GM12878 (cell line): Measurements from ENCODE around the gene DFFA. TPM values are rescaled to one million over a fixed set of nuclear protein-coding genes. Genes with fewer than 3 reads are reported as not detected.

Experiments
- ATAC-seq: fragments of 200-7000 bp; cut with Tn5 transposase; 3 replicates; pipeline ENCODE4 v1.9.1; 2020; ENCODE audit warnings: mild to moderate bottlenecking, moderate library complexity
- BruUV-seq: library from RNA; stranded (reverse); fragments of 400-500 nt; replicated peaks from 2 replicates; lab custom pipeline; 2021; lab: Mats Ljungman, UMichigan
- CTCF ChIA-PET: fragments of 300-600 bp; sonication (Branson Sonifier 250); formaldehyde crosslinking; extraction: SDS; loops from one replicate; lab custom pipeline; 2021; ENCODE audit warnings: inconsistent platforms; lab: Yijun Ruan, JAX
- POLR2A ChIA-PET: fragments of 350-600 bp; formaldehyde crosslinking; extraction: SDS; loops from one replicate; lab custom pipeline; 2021; ENCODE audit warnings: inconsistent platforms; lab: Charles Lee
- RAD21 ChIA-PET: fragments of 300-600 bp; sonication (Branson Sonifier 250); formaldehyde crosslinking; loops from one replicate; lab custom pipeline; 2023; ENCODE audit warnings: antibody characterized with exemption; ENCODE audit not compliant: unreplicated experiment; lab: Charles Lee
- SMC1A ChIA-PET: fragments of 300-600 bp; sonication (Branson Sonifier 250); formaldehyde crosslinking; loops from one replicate; lab custom pipeline; 2023; ENCODE audit not compliant: unreplicated experiment, uncharacterized antibody; lab: Charles Lee
- DNase-seq: peaks from one replicate; pipeline ENCODE4 v3.0.0-alpha.2; 2011; ENCODE audit warnings: low read depth, low spot score
- FAIRE-seq: peaks from 3 replicates; lab custom pipeline; 2011; peaks lifted over from hg19 to GRCh38; lab: Jason Lieb, UNC
- H2AFZ ChIP-seq: 2 replicates; pipeline ENCODE4 v1.6.0; 2011; ENCODE audit warnings: low read depth, low read length, control low read depth; ENCODE audit not compliant: control insufficient read depth
- H3K27ac ChIP-seq: 2 replicates; pipeline ENCODE4 v1.5.1; 2011; ENCODE audit warnings: control low read depth; ENCODE audit not compliant: control insufficient read depth, insufficient read depth
- H3K27me3 ChIP-seq, 2 experiments: replicated peaks in 1 of 2; 2 replicates each; pipeline versions ENCODE4 v1.6.0 to v1.6.1; 2011; ENCODE audit warnings: low read length in 1 of 2; ENCODE audit not compliant: control insufficient read depth in 2 of 2, insufficient read depth in 2 of 2
- H3K36me3 ChIP-seq, 2 experiments: 2 replicates each; pipeline ENCODE4 v1.5.1; 2011; ENCODE audit warnings: low read length in 1 of 2; ENCODE audit not compliant: control insufficient read depth in 2 of 2, insufficient read depth in 2 of 2
- H3K4me1 ChIP-seq: 2 replicates; pipeline ENCODE4 v1.6.1; 2011; ENCODE audit warnings: mild to moderate bottlenecking, low read length, moderate library complexity, mixed read lengths; ENCODE audit not compliant: control insufficient read depth, insufficient read depth
- H3K4me2 ChIP-seq: 2 replicates; pipeline ENCODE4 v1.6.0; 2011; ENCODE audit warnings: control low read depth; ENCODE audit not compliant: control insufficient read depth, insufficient read depth
- H3K4me3 ChIP-seq: fragments of 200-600 bp; sonication (generic); 2 replicates; pipeline ENCODE4 v1.5.1; 2016
- H3K79me2 ChIP-seq: 2 replicates; pipeline ENCODE4 v1.6.0; 2011; ENCODE audit warnings: low read length; ENCODE audit not compliant: control insufficient read depth, insufficient read depth
- H3K9ac ChIP-seq: 2 replicates; pipeline ENCODE4 v1.8.0; 2011; ENCODE audit warnings: low read length, control low read depth, mixed read lengths; ENCODE audit not compliant: control insufficient read depth, insufficient read depth
- H3K9me3 ChIP-seq: replicated peaks from 3 replicates; pipeline ENCODE4 v1.5.1; 2011; ENCODE audit warnings: mild to moderate bottlenecking, low read length; ENCODE audit not compliant: control insufficient read depth, insufficient read depth
- H4K20me1 ChIP-seq: 2 replicates; pipeline ENCODE4 v1.6.0; 2011; ENCODE audit not compliant: control insufficient read depth, insufficient read depth
- CUX1 ChIP-seq: IDR thresholded peaks from 2 replicates; pipeline ENCODE4 v1.6.1; 2012; ENCODE audit warnings: improper control_type of control experiment, low read depth, low read length; ENCODE audit not compliant: insufficient replicate concordance
- KAT2A ChIP-seq: conservative IDR thresholded peaks from 2 replicates; pipeline ENCODE4 v1.6.1; 2011; ENCODE audit warnings: low read depth, low read length; ENCODE audit not compliant: control insufficient read depth
- KLF5 ChIP-seq: fragments of 450-650 bp; IDR thresholded peaks from 2 replicates; pipeline ENCODE4 v1.6.1; 2014; ENCODE audit warnings: mild to moderate bottlenecking; ENCODE audit not compliant: partially characterized antibody
- MLLT1 ChIP-seq: fragments of 450-650 bp; IDR thresholded peaks from 2 replicates; pipeline ENCODE4 v1.6.1; 2016; ENCODE audit warnings: mild to moderate bottlenecking
- RB1 ChIP-seq: fragments of 450-650 bp; formaldehyde crosslinking; IDR thresholded peaks from 2 replicates; pipeline ENCODE4 v1.6.1; 2017; ENCODE audit warnings: mild to moderate bottlenecking, borderline replicate concordance
- RCOR1 ChIP-seq: conservative IDR thresholded peaks from 2 replicates; pipeline ENCODE4 v1.6.1; 2012; ENCODE audit warnings: low read depth, low read length, improper control_type of control experiment
- SMAD5 ChIP-seq: IDR thresholded peaks from 2 replicates; pipeline ENCODE4 v1.6.1; 2016; ENCODE audit warnings: antibody characterized with exemption, low read depth
- SP1 ChIP-seq: IDR thresholded peaks from one replicate; pipeline ENCODE4 v1.6.1; 2011; ENCODE audit warnings: low read depth, low read length
- YY1 ChIP-seq: IDR thresholded peaks from 2 replicates; pipeline ENCODE4 v1.6.1; 2011; ENCODE audit warnings: low read depth, mild to moderate bottlenecking, low read length
- ZNF687 ChIP-seq: fragments of 450-650 bp; IDR thresholded peaks from 2 replicates; pipeline ENCODE4 v1.6.1; 2017; ENCODE audit warnings: mild to moderate bottlenecking, moderate library complexity
- WGBS: methylation state at CpG from one replicate; pipeline ENCODE4 v1.1.6; 2016; ENCODE audit warnings: low lambda C conversion rate; ENCODE audit not compliant: insufficient replicate concordance, insufficient coverage; ENCODE audit errors: missing lambda C conversion rate; 5-methylcytosine and 5-hydroxymethylcytosine counted together
- in situ Hi-C: fragments of 300-500 bp; cut with MboI; formaldehyde crosslinking; loops from 9 replicates; pipeline ENCODE4 v1.14.3; 2018; ENCODE audit warnings: mixed read lengths
- intact Hi-C: fragments of 100-400 bp; cut with micrococcal nuclease; formaldehyde crosslinking; loops from one replicate; pipeline ENCODE4 v1.14.2; 2022; ENCODE audit not compliant: unreplicated experiment
- polyA plus RNA-seq, 11 experiments: library from polyadenylated mRNA; depleted of rRNA in 4 of 11; unstranded in 6 of 11; stranded (reverse) in 5 of 11; fragments of >200 nt; fragmentation: Nextera tagmentation in 4 of 11; fragmentation: Illumina TruSeq in 1 of 11; extraction: Ambion mirVana in 4 of 11; extraction: Trizol in 1 of 11; gene quantifications; 1 replicate in 1 of 11; 2 replicates in 10 of 11; pipeline versions ENCODE4 v1.2.1 to v1.2.3, GENCODE V29; 2011 to 2016; ENCODE audit warnings: inconsistent platforms in 2 of 11, missing spikeins in 2 of 11, low read depth in 1 of 11
- total RNA-seq, 4 experiments: library from RNA; depleted of rRNA in 3 of 4; stranded (reverse); fragments of >200 nt in 3 of 4; fragmentation: Illumina TruSeq in 1 of 4; extraction: Trizol in 1 of 4; gene quantifications; 2 replicates each; pipeline versions ENCODE4 v1.2.1 to v1.2.3, GENCODE V29; 2013 to 2021

DFFA gene
- total and polyA plus RNA-seq, 10 of the 15 experiments (the other 5 are each of a cell fraction or from before 2014, with no cell fraction given) = 37.4 to 83.8 (median 52.4) TPM

- H2AFZ ChIP-seq = no peak overlapping the region
- intact Hi-C loops (no loop called here), in situ Hi-C loops (no loop called here)
- SMC1A ChIA-PET = interaction anchor here (1.2 to 6.4 kb wide), 4 partner anchors 11 to 539 kb away, joined by 3 to 71 read pairs (median 8); no protein-coding TSS in a partner anchor
- CTCF ChIA-PET = interaction anchor here (0.5 to 12.5 kb wide), 11 partner anchors 9 to 453 kb away, joined by 3 to 292 read pairs (median 4); partner anchors contain the start of gene CENPS
- H4K20me1 ChIP-seq = no peaks in the 10 kb centered on the region
- H3K9ac ChIP-seq = no peak overlapping the region
- H3K36me3 ChIP-seq = peaks cover 3 to 12% of the 10 kb centered on the region in 2 experiments; a peak in 3 of 4 replicates
- BruUV-seq = no TSS peak
- WGBS = 42% methylated on average over 8 of the region's 8 CpGs
- peak; percentile 5; the same call in 2 of the 3 replicates for ATAC-seq
- RAD21 ChIA-PET = interaction anchor here (1.4 kb wide), 1 partner anchor 68 kb away, joined by 4 read pairs; the partner anchor contains the start of gene CENPS
- H3K27me3 ChIP-seq = no peaks in the 10 kb centered on the region
- H3K79me2 ChIP-seq = peaks cover 35% of the 10 kb centered on the region
- H3K9me3 ChIP-seq = no peaks in the 10 kb centered on the region
- peak overlapping the region; percentile 22; the same call in 1 of the 2 replicates for H3K27ac ChIP-seq
- H3K4me2 ChIP-seq = no peak overlapping the region
- peak overlapping the region; percentile 26; the same call in 1 of the 2 replicates for H3K4me3 ChIP-seq
- POLR2A ChIA-PET = interaction anchor here (0.5 to 1.8 kb wide), 2 partner anchors 10 to 1487 kb away, joined by 4 to 5 read pairs; no protein-coding TSS in a partner anchor
- H3K4me1 ChIP-seq = peaks cover 30% of the 10 kb centered on the region
- no peak for FAIRE-seq
- no peak for DNase-seq
- TF ChIP-seq MLLT1 (0 out of 2 replicates have a peak, but pooled peaks have one; percentile 21), ZNF687 (0 out of 2 replicates have a peak, but pooled peaks have one; percentile 27), KLF5 (no peak), SP1 (no peak), CUX1 (no peak), SMAD5 (no peak), YY1 (no peak), RCOR1 (no peak), KAT2A (no peak), RB1 (no peak)
Observed at GRCh38 chr1:10498231-10498630, 25.9 kb upstream of the DFFA start.
